WTC11 (cell line): ENCODE results near the gene CYP46A1. TPM values are rescaled to one million over a fixed set of nuclear protein-coding genes. Genes with fewer than 3 reads are reported as not detected.

Experiments used
- ATAC-seq: fragments of 200-7000 bp; cut with Tn5 transposase; 2 replicates; pipeline ENCODE4 v1.10.0; 2021; ENCODE audit warnings: mild to moderate bottlenecking, moderate library complexity
- CTCF ChIA-PET: fragments of 300-600 bp; sonication (Branson Sonifier 250); formaldehyde crosslinking; loops from one replicate; lab custom pipeline; 2021; ENCODE audit warnings: antibody characterized with exemption; lab: Charles Lee
- POLR2A ChIA-PET: fragments of 350-600 bp; sonication (Branson Sonifier 250); formaldehyde crosslinking; loops from one replicate; lab custom pipeline; 2021; ENCODE audit warnings: antibody characterized with exemption; lab: Charles Lee
- DNase-seq: peaks from one replicate; pipeline ENCODE4 v3.0.0; 2021; ENCODE audit warnings: low spot score
- H3K27ac Mint-ChIP-seq: 2 replicates; pipeline ENCODE4 v1.8.0; 2021; ENCODE audit warnings: mixed read lengths
- H3K27me3 Mint-ChIP-seq: 2 replicates; pipeline ENCODE4 v1.8.0; 2021; ENCODE audit warnings: low read depth, mild to moderate bottlenecking, moderate library complexity, mixed read lengths
- H3K36me3 Mint-ChIP-seq: 2 replicates; pipeline ENCODE4 v1.8.0; 2021; ENCODE audit warnings: mixed read lengths
- H3K4me1 Mint-ChIP-seq: 2 replicates; pipeline ENCODE4 v1.8.0; 2022; ENCODE audit warnings: mixed read lengths
- H3K4me3 Mint-ChIP-seq: 2 replicates; pipeline ENCODE4 v1.8.0; 2021; ENCODE audit warnings: mild to moderate bottlenecking, moderate library complexity, mixed read lengths
- H3K9me3 Mint-ChIP-seq: 2 replicates; pipeline ENCODE4 v1.8.0; 2021; ENCODE audit warnings: mixed read lengths
- CTCF ChIP-seq: fragments of 200-600 bp; IDR thresholded peaks from 2 replicates; pipeline ENCODE4 v1.8.0; 2022; ENCODE audit warnings: antibody characterized with exemption
- E2F5 ChIP-seq: sonication (generic); formaldehyde crosslinking; IDR thresholded peaks from 2 replicates; pipeline ENCODE4 v1.8.1; 2022; ENCODE audit warnings: mild to moderate bottlenecking, moderate library complexity, missing genetic modification reagents
- EMX1 ChIP-seq: fragments of 250-450 bp; sonication (Bioruptor Pico); IDR thresholded peaks from 2 replicates; pipeline ENCODE4 v1.8.0; 2021; ENCODE audit warnings: mild to moderate bottlenecking
- ETV6 ChIP-seq: sonication (generic); formaldehyde crosslinking; IDR thresholded peaks from 2 replicates; pipeline ENCODE4 v1.8.1; 2022; ENCODE audit warnings: mild to moderate bottlenecking, missing genetic modification reagents
- GTF2I ChIP-seq: fragments of 250-450 bp; sonication (Bioruptor Pico); conservative IDR thresholded peaks from 2 replicates; pipeline ENCODE4 v1.4.0; 2021; ENCODE audit warnings: mild to moderate bottlenecking
- IRF2 ChIP-seq: sonication (generic); formaldehyde crosslinking; IDR thresholded peaks from 2 replicates; pipeline ENCODE4 v1.8.0; 2022; ENCODE audit warnings: low read depth, missing genetic modification reagents, borderline replicate concordance
- MAX ChIP-seq: sonication (generic); formaldehyde crosslinking; IDR thresholded peaks from 2 replicates; pipeline ENCODE4 v1.8.0; 2022; ENCODE audit warnings: mild to moderate bottlenecking, missing genetic modification reagents
- MXD4 ChIP-seq: fragments of 250-450 bp; sonication (Bioruptor Pico); IDR thresholded peaks from 2 replicates; pipeline ENCODE4 v1.8.0; 2021; ENCODE audit warnings: mild to moderate bottlenecking, moderate library complexity, borderline replicate concordance
- MYBL2 ChIP-seq: sonication (generic); formaldehyde crosslinking; IDR thresholded peaks from 2 replicates; pipeline ENCODE4 v1.8.1; 2023; ENCODE audit warnings: mild to moderate bottlenecking, moderate library complexity, missing genetic modification reagents
- PRRX2 ChIP-seq: fragments of 250-450 bp; sonication (Bioruptor Pico); IDR thresholded peaks from 2 replicates; pipeline ENCODE4 v1.8.0; 2021; ENCODE audit warnings: mild to moderate bottlenecking
- SP1 ChIP-seq: sonication (generic); formaldehyde crosslinking; conservative IDR thresholded peaks from 2 replicates; pipeline ENCODE4 v1.8.1; 2022; ENCODE audit warnings: missing genetic modification reagents
- TEAD4 ChIP-seq: sonication (generic); formaldehyde crosslinking; IDR thresholded peaks from 2 replicates; pipeline ENCODE4 v1.8.0; 2022; ENCODE audit warnings: mild to moderate bottlenecking, missing genetic modification reagents
- total RNA-seq: library from RNA; stranded (reverse); gene quantifications from 3 replicates; pipeline ENCODE4 v1.2.3, GENCODE V29; 2021
- TF ChIP-seq, protein P1 (sequence below): sonication (generic); formaldehyde crosslinking; IDR thresholded peaks from 2 replicates; pipeline ENCODE4 v1.8.1; 2023; ENCODE audit warnings: mild to moderate bottlenecking, missing genetic modification reagents
- TF ChIP-seq, protein P2 (sequence below): sonication (generic); formaldehyde crosslinking; IDR thresholded peaks from 2 replicates; pipeline ENCODE4 v1.8.0; 2022; ENCODE audit warnings: mild to moderate bottlenecking, missing genetic modification reagents
- TF ChIP-seq, protein P3 (sequence below): sonication (generic); formaldehyde crosslinking; IDR thresholded peaks from 2 replicates; pipeline ENCODE4 v1.8.1; 2022; ENCODE audit warnings: low read depth, missing genetic modification reagents, borderline replicate concordance
- TF ChIP-seq, protein P4 (sequence below): sonication (generic); formaldehyde crosslinking; IDR thresholded peaks from 2 replicates; pipeline ENCODE4 v1.8.1; 2023; ENCODE audit warnings: mild to moderate bottlenecking, missing genetic modification reagents, borderline replicate concordance
- TF ChIP-seq, protein P5 (sequence below): fragments of 250-450 bp; sonication (Bioruptor Pico); IDR thresholded peaks from 2 replicates; pipeline ENCODE4 v2.1.2; 2022; ENCODE audit warnings: mild to moderate bottlenecking, moderate library complexity

CYP46A1 gene
- total RNA-seq, 1 experiment from 2014 or later, result 0.77 TPM

- no peak overlapping the region for H3K4me3 Mint-ChIP-seq
- H3K27ac Mint-ChIP-seq, result no peak overlapping the region
- peaks cover 5% of the 10 kb centered on the region for H3K4me1 Mint-ChIP-seq
- H3K27me3 Mint-ChIP-seq, result peaks cover 39% of the 10 kb centered on the region
- CTCF ChIA-PET, result interaction anchor here (1.3 to 1.7 kb wide), 2 partner anchors 10 to 126 kb away, joined by 3 read pairs; no protein-coding TSS in a partner anchor
- DNase-seq (no peak), ATAC-seq (no peak)
- POLR2A ChIA-PET, result no interaction called here
- TF ChIP-seq, protein P1, sequence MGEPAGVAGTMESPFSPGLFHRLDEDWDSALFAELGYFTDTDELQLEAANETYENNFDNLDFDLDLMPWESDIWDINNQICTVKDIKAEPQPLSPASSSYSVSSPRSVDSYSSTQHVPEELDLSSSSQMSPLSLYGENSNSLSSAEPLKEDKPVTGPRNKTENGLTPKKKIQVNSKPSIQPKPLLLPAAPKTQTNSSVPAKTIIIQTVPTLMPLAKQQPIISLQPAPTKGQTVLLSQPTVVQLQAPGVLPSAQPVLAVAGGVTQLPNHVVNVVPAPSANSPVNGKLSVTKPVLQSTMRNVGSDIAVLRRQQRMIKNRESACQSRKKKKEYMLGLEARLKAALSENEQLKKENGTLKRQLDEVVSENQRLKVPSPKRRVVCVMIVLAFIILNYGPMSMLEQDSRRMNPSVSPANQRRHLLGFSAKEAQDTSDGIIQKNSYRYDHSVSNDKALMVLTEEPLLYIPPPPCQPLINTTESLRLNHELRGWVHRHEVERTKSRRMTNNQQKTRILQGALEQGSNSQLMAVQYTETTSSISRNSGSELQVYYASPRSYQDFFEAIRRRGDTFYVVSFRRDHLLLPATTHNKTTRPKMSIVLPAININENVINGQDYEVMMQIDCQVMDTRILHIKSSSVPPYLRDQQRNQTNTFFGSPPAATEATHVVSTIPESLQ (CRISPR knock-in tag), result no peak
- TF ChIP-seq GTF2I (CRISPR knock-in tag) (no peak), CTCF (no peak), PRRX2 (no peak), MAX (CRISPR knock-in tag) (no peak), MXD4 (no peak), SP1 (CRISPR knock-in tag) (no peak)
- TF ChIP-seq, protein P2, sequence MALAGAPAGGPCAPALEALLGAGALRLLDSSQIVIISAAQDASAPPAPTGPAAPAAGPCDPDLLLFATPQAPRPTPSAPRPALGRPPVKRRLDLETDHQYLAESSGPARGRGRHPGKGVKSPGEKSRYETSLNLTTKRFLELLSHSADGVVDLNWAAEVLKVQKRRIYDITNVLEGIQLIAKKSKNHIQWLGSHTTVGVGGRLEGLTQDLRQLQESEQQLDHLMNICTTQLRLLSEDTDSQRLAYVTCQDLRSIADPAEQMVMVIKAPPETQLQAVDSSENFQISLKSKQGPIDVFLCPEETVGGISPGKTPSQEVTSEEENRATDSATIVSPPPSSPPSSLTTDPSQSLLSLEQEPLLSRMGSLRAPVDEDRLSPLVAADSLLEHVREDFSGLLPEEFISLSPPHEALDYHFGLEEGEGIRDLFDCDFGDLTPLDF (CRISPR knock-in tag), result no peak
- TF ChIP-seq, protein P3, sequence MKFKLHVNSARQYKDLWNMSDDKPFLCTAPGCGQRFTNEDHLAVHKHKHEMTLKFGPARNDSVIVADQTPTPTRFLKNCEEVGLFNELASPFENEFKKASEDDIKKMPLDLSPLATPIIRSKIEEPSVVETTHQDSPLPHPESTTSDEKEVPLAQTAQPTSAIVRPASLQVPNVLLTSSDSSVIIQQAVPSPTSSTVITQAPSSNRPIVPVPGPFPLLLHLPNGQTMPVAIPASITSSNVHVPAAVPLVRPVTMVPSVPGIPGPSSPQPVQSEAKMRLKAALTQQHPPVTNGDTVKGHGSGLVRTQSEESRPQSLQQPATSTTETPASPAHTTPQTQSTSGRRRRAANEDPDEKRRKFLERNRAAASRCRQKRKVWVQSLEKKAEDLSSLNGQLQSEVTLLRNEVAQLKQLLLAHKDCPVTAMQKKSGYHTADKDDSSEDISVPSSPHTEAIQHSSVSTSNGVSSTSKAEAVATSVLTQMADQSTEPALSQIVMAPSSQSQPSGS, result no peak
- TF ChIP-seq, protein P4, sequence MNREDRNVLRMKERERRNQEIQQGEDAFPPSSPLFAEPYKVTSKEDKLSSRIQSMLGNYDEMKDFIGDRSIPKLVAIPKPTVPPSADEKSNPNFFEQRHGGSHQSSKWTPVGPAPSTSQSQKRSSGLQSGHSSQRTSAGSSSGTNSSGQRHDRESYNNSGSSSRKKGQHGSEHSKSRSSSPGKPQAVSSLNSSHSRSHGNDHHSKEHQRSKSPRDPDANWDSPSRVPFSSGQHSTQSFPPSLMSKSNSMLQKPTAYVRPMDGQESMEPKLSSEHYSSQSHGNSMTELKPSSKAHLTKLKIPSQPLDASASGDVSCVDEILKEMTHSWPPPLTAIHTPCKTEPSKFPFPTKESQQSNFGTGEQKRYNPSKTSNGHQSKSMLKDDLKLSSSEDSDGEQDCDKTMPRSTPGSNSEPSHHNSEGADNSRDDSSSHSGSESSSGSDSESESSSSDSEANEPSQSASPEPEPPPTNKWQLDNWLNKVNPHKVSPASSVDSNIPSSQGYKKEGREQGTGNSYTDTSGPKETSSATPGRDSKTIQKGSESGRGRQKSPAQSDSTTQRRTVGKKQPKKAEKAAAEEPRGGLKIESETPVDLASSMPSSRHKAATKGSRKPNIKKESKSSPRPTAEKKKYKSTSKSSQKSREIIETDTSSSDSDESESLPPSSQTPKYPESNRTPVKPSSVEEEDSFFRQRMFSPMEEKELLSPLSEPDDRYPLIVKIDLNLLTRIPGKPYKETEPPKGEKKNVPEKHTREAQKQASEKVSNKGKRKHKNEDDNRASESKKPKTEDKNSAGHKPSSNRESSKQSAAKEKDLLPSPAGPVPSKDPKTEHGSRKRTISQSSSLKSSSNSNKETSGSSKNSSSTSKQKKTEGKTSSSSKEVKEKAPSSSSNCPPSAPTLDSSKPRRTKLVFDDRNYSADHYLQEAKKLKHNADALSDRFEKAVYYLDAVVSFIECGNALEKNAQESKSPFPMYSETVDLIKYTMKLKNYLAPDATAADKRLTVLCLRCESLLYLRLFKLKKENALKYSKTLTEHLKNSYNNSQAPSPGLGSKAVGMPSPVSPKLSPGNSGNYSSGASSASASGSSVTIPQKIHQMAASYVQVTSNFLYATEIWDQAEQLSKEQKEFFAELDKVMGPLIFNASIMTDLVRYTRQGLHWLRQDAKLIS (CRISPR knock-in tag), result no peak
- TF ChIP-seq, protein P5, sequence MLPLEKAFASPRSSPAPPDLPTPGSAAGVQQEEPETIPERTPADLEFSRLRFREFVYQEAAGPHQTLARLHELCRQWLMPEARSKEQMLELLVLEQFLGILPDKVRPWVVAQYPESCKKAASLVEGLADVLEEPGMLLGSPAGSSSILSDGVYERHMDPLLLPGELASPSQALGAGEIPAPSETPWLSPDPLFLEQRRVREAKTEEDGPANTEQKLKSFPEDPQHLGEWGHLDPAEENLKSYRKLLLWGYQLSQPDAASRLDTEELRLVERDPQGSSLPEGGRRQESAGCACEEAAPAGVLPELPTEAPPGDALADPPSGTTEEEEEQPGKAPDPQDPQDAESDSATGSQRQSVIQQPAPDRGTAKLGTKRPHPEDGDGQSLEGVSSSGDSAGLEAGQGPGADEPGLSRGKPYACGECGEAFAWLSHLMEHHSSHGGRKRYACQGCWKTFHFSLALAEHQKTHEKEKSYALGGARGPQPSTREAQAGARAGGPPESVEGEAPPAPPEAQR, result no peak
- no peaks in the 10 kb centered on the region for H3K9me3 Mint-ChIP-seq
- no peaks in the 10 kb centered on the region for H3K36me3 Mint-ChIP-seq
Observed at GRCh38 chr14:99647411-99647810, 36.7 kb upstream of the CYP46A1 start.

DNA sequence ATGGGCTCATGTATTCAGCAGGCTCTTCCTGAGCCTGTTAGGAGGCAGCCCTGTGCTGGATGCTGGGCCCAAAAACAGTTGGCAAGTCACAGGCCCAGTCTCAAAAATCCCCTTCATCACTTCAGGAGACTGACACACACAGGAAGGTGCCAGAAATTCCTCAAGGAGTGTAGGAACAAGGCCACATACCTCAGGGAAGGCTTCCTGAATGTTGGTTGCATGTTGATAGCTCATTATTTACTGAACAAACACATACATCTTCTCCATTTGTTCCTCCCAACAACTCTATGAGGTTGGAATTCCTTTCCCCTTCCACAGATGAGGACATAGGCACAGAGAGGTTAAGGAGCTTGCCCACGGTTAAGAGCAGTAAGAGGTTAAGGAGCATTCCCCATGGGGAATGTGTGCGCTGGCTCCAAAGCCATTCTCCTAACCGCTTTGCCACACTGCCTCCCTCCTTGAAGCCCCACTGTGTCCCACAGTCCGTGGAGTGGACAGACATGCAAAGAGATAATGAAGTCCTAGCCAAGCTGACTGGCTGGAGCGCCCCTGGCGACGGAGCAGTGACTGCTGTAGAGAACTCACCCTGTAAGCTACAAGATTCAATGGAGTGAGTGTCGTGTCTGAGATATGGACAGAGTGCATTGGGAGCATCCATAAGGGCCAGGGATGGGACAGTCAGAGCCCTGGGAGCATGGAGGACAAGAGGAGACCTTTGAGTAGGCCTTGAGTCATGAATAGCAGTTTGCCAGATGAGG lies 35.9 kb upstream of the CYP46A1 start:
- DNase-seq (no peak), ATAC-seq (no peak)
- peaks cover 35% of the 10 kb centered on the region for H3K27me3 Mint-ChIP-seq
- peaks cover 5% of the 10 kb centered on the region for H3K4me1 Mint-ChIP-seq
- no peaks in the 10 kb centered on the region for H3K36me3 Mint-ChIP-seq
- H3K9me3 Mint-ChIP-seq, result no peaks in the 10 kb centered on the region
- ChIA-PET CTCF (interaction anchor here (0.6 to 1.7 kb wide), 4 partner anchors 9 to 127 kb away, joined by 3 to 4 read pairs (median 3); no protein-coding TSS in a partner anchor), POLR2A (no interaction called here)
- no peak overlapping the region for H3K4me3 Mint-ChIP-seq
- H3K27ac Mint-ChIP-seq, result no peak overlapping the region
- TF ChIP-seq MYBL2 (CRISPR knock-in tag), result no peak
- TF ChIP-seq, protein P4 (CRISPR knock-in tag), result no peak
- TF ChIP-seq ETV6 (CRISPR knock-in tag), result no peak
- no peak for TF ChIP-seq E2F5 (CRISPR knock-in tag)
- TF ChIP-seq IRF2, result no peak
- no peak for TF ChIP-seq TEAD4 (CRISPR knock-in tag)
- TF ChIP-seq EMX1 (CRISPR knock-in tag), result no peak
